HG02973 (cell line): ENCODE data around the gene KCNAB2.

ENCODE experiments used
- ATAC-seq: cut with Tn5 transposase; IDR thresholded peaks from one replicate; pipeline ENCODE4 v1.9.1; 2021; ENCODE audit warnings: moderate library complexity; ENCODE audit not compliant: unreplicated experiment

Gene KCNAB2

GRCh38 chr1:6077506-6077905 lies 31.8 kb downstream of the KCNAB2 start:
- no peak for ATAC-seq

GRCh38 chr1:6077919-6078318 lies 32.2 kb downstream of the KCNAB2 start:
- no peak for ATAC-seq

GRCh38 chr1:6080469-6080868 lies 34.8 kb downstream of the KCNAB2 start:
- ATAC-seq = no peak

GRCh38 chr1:6081901-6082300 lies 36.2 kb downstream of the KCNAB2 start:
- ATAC-seq = no peak

- ATAC-seq = no peak
Measured at GRCh38 chr1:6082430-6082971, 36.8 kb downstream of the KCNAB2 start.

GRCh38 chr1:6083385-6083784 lies 37.7 kb downstream of the KCNAB2 start:
- ATAC-seq = no peak

- ATAC-seq = no peak
Measured at GRCh38 chr1:6083801-6084446, 38.2 kb downstream of the KCNAB2 start.

GRCh38 chr1:6084781-6085495 lies 39.2 kb downstream of the KCNAB2 start:
- ATAC-seq = no peak

- ATAC-seq = no peak
Measured at GRCh38 chr1:6085666-6086065, 40.0 kb downstream of the KCNAB2 start.

- no peak for ATAC-seq
Measured at GRCh38 chr1:6086358-6086757, 40.7 kb downstream of the KCNAB2 start.

- ATAC-seq = no peak
Measured at GRCh38 chr1:6086762-6087376, 41.2 kb downstream of the KCNAB2 start.

GRCh38 chr1:6087377-6087772 lies 41.7 kb downstream of the KCNAB2 start:
- ATAC-seq = no peak

GRCh38 chr1:6087958-6088357 lies 42.3 kb downstream of the KCNAB2 start:
- no peak for ATAC-seq

GRCh38 chr1:6088956-6089355 lies 43.3 kb downstream of the KCNAB2 start:
- no peak for ATAC-seq

- ATAC-seq = no peak
Measured at GRCh38 chr1:6090288-6090687, 44.6 kb downstream of the KCNAB2 start.

- ATAC-seq = no peak
Measured at GRCh38 chr1:6090996-6091822, 45.5 kb downstream of the KCNAB2 start.

- ATAC-seq = no peak
Measured at GRCh38 chr1:6091823-6092109, 46.1 kb downstream of the KCNAB2 start.

- no peak for ATAC-seq
Measured at GRCh38 chr1:6092211-6092610, 46.5 kb downstream of the KCNAB2 start.

GRCh38 chr1:6093071-6093470 lies 47.4 kb downstream of the KCNAB2 start:
- ATAC-seq = no peak

GRCh38 chr1:6093611-6094010 lies 47.9 kb downstream of the KCNAB2 start:
- ATAC-seq = no peak

- ATAC-seq = no peak
Measured at GRCh38 chr1:6094246-6094645, 48.6 kb downstream of the KCNAB2 start.
